Limb (tissue), 2 donors: ENCODE measurements around the gene NAA15.
"Not testable (repeated sequence)": the region's sequence is repeated elsewhere in the genome, so short reads cannot be mapped to it uniquely, and the experiment has no call there.

Experiments used
- DNase-seq, 2 donors: peaks; one replicate each; pipeline ENCODE4 v3.0.0-alpha.2; 2016; ENCODE audit errors: extremely low spot score in 2 of 2

NAA15 gene

GRCh38 chr4:139301113-139301820 lies at the start of gene NAA15:
Gene NAA15 (plus strand): TSS chr4:139301505. CDS start chr4:139301778, 273 bp downstream.
- DNase-seq, result peak; percentile 98

GRCh38 chr4:139253046-139253445 lies 48.3 kb upstream of the NAA15 start:
- no peak for DNase-seq

GRCh38 chr4:139253713-139254112 lies 47.6 kb upstream of the NAA15 start:
- no peak for DNase-seq

GRCh38 chr4:139255581-139255980 lies 45.7 kb upstream of the NAA15 start:
- DNase-seq, result not testable (repeated sequence)

GRCh38 chr4:139256349-139256748 lies 45.0 kb upstream of the NAA15 start:
- DNase-seq, result no peak

GRCh38 chr4:139265654-139266053 lies 35.7 kb upstream of the NAA15 start:
- no peak for DNase-seq

GRCh38 chr4:139266208-139266582 lies 35.1 kb upstream of the NAA15 start:
- no peak for DNase-seq

GRCh38 chr4:139266583-139267257 lies 34.6 kb upstream of the NAA15 start:
- DNase-seq, result peak in 1 of 2 donors; percentile 42

- DNase-seq, result no peak
Measured at GRCh38 chr4:139267301-139267700, 34.0 kb upstream of the NAA15 start.

GRCh38 chr4:139273835-139274234 lies 27.5 kb upstream of the NAA15 start:
- DNase-seq, result no peak

GRCh38 chr4:139274790-139275189 lies 26.5 kb upstream of the NAA15 start:
- no peak for DNase-seq

GRCh38 chr4:139275281-139275735 lies 26.0 kb upstream of the NAA15 start:
- DNase-seq, result no peak

GRCh38 chr4:139278485-139278884 lies 22.8 kb upstream of the NAA15 start:
- no peak for DNase-seq

GRCh38 chr4:139278912-139279759 lies 22.2 kb upstream of the NAA15 start:
- DNase-seq, result peak in 1 of 2 donors; percentile 46

GRCh38 chr4:139279760-139280620 lies 21.3 kb upstream of the NAA15 start, which contains the start of gene MGARP:
Gene MGARP (minus strand): TSS chr4:139280225. CDS start chr4:139280158, 67 bp downstream.
- peak in 1 of 2 donors; percentile 60 for DNase-seq

GRCh38 chr4:139282065-139282720 lies 19.1 kb upstream of the NAA15 start:
- DNase-seq, result no peak

GRCh38 chr4:139282721-139283075 lies 18.6 kb upstream of the NAA15 start:
- DNase-seq, result no peak

GRCh38 chr4:139286186-139286698 lies 15.1 kb upstream of the NAA15 start:
- DNase-seq, result no peak

GRCh38 chr4:139295206-139295941 lies 5.9 kb upstream of the NAA15 start:
- peak; percentile 95 to 99 for DNase-seq

GRCh38 chr4:139295942-139296299 lies 5.4 kb upstream of the NAA15 start:
- no peak for DNase-seq
